ENCODE results near the gene CRHR2.

CRHR2 gene

GRCh38 chr7:30702200-30702599 is 19.9 kb upstream of the CRHR2 start:
- peak in 1 of 2 experiments; percentile 50 for DNase-seq (ENCODE audit: low read depth in 1 of 2, low spot score in 1 of 2)
- Histone ChIP-seq H3K4me3 (replicated peaks; ENCODE audit: insufficient read depth, low read length) (no peak overlapping the region), H3K27me3 (ENCODE audit: insufficient read depth, poor library complexity, severe bottlenecking) (peaks cover 2% of the 10 kb centered on the region), H3K27ac (replicated peaks) (no peak overlapping the region)
- TF ChIP-seq SPI1 (IDR thresholded peaks at IDR 0.05; ENCODE audit: borderline replicate concordance, low read depth) (peak; percentile 29; the same call in 1 of the 2 replicates), GABPA (IDR thresholded peaks at IDR 0.05; ENCODE audit: low read depth) (no peak), CTCF (IDR thresholded peaks at IDR 0.05; ENCODE audit: insufficient read depth, low read length) (peak; percentile 18), POLR2AphosphoS5 (IDR thresholded peaks at IDR 0.05; ENCODE audit: low read depth) (no peak)
- TF ChIP-seq, protein P1, sequence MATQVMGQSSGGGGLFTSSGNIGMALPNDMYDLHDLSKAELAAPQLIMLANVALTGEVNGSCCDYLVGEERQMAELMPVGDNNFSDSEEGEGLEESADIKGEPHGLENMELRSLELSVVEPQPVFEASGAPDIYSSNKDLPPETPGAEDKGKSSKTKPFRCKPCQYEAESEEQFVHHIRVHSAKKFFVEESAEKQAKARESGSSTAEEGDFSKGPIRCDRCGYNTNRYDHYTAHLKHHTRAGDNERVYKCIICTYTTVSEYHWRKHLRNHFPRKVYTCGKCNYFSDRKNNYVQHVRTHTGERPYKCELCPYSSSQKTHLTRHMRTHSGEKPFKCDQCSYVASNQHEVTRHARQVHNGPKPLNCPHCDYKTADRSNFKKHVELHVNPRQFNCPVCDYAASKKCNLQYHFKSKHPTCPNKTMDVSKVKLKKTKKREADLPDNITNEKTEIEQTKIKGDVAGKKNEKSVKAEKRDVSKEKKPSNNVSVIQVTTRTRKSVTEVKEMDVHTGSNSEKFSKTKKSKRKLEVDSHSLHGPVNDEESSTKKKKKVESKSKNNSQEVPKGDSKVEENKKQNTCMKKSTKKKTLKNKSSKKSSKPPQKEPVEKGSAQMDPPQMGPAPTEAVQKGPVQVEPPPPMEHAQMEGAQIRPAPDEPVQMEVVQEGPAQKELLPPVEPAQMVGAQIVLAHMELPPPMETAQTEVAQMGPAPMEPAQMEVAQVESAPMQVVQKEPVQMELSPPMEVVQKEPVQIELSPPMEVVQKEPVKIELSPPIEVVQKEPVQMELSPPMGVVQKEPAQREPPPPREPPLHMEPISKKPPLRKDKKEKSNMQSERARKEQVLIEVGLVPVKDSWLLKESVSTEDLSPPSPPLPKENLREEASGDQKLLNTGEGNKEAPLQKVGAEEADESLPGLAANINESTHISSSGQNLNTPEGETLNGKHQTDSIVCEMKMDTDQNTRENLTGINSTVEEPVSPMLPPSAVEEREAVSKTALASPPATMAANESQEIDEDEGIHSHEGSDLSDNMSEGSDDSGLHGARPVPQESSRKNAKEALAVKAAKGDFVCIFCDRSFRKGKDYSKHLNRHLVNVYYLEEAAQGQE (IDR thresholded peaks at IDR 0.05; ENCODE audit: insufficient replicate concordance, low read depth) = no peak

DNA sequence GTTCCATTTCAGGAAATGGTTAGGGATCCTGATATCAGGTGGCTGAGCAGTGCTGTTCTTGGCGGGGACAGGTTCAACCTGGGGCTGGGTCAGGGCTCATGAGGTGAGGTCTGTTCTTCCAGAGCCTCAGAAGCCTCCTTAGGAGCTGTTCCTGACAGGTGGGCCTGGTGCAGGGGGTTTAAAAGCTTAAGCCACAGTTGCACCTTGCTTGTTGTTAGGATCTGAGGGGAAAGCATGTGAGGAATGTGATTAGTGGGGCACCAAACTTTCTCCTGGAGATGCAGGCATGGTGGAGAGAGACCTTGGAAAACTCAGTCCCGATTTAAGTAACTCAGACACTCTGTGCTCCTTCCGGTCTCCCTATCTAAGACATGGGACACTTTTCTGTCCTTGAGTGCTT is 18.7 kb upstream of the CRHR2 start:
- TF ChIP-seq POLR2AphosphoS5 (IDR thresholded peaks at IDR 0.05; ENCODE audit: low read depth) = no peak
- no peak overlapping the region for H3K4me3 ChIP-seq (replicated peaks; ENCODE audit: insufficient read depth, low read length)
- peaks cover 2% of the 10 kb centered on the region for H3K27me3 ChIP-seq (ENCODE audit: insufficient read depth, poor library complexity, severe bottlenecking)
- no peak overlapping the region for H3K27ac ChIP-seq (replicated peaks)
- no peak for DNase-seq (ENCODE audit: low read depth in 1 of 2, low spot score in 1 of 2)

DNA sequence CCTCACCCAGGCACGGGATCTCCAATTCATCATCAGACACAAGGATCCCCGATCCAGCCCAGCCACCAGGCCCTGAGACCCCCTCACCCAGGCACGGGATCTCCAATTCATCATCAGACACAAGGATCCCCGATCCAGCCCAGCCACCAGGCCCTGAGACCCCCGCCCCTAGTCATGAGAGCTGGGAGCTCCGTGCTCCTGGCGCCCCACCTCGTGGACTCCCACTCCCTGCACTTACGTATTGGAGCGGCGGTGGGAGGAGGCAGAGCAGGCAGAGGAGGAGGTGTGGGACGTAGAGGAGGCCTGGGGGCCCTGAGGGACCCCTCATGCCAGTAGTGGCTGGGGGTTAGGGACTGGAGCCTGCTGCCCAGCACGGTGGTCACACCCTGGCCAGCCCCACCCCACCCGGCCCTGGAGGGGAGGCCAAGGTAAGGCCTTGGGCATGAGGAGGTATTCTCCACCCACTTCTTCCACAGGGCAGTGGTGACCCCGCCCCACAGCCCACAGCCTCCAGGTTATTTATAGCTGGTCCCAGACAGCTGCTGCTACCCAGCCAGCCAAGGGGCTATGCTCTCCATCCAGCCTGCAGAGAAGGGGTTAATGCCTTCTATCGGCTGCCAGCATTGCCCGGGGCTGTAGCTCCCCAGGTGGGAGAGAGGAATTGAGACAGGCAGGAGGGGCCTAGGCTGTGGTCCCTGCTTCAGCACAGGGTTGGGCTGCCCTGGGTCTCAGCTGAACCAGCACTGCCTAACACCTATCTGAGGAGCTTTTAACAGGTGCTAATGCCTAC is 17.6 kb upstream of the CRHR2 start:
- no peak overlapping the region for H3K27ac ChIP-seq (replicated peaks)
- no peak overlapping the region for H3K4me3 ChIP-seq (replicated peaks; ENCODE audit: insufficient read depth, low read length)
- no peak for TF ChIP-seq CTCF (IDR thresholded peaks at IDR 0.05; ENCODE audit: insufficient read depth, low read length)
- peaks cover 2% of the 10 kb centered on the region for H3K27me3 ChIP-seq (ENCODE audit: insufficient read depth, poor library complexity, severe bottlenecking)
- DNase-seq (ENCODE audit: low read depth in 1 of 2, low spot score in 1 of 2) = no peak

DNA sequence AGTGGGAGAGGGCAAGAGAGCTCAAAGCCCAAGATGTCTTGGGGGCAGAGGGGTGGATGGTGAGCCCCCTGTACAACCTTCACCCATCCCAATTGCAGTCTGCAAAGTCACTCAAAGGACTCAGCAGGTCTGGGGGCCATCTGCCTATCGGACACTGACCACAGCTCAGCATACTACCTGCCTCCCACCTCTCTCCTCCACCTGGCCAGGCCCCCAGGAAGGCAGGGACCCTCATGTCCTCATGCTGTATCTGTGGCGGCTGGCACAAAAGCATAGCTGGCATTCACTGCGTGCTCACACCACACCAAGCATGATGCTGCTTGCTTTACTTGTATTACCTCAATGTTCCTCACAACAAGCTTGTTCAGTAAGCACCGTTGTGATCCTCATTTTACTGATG is 16.2 kb upstream of the CRHR2 start:
- DNase-seq (ENCODE audit: low read depth in 1 of 2, low spot score in 1 of 2) = no peak
- H3K4me3 ChIP-seq (replicated peaks; ENCODE audit: insufficient read depth, low read length) = no peak overlapping the region
- H3K27ac ChIP-seq (replicated peaks) = no peak overlapping the region
- no peak for TF ChIP-seq GABPA (IDR thresholded peaks at IDR 0.05; ENCODE audit: low read depth)
- TF ChIP-seq POLR2AphosphoS5 (IDR thresholded peaks at IDR 0.05; ENCODE audit: low read depth) = no peak
- peaks cover 2% of the 10 kb centered on the region for H3K27me3 ChIP-seq (ENCODE audit: insufficient read depth, poor library complexity, severe bottlenecking)

DNA sequence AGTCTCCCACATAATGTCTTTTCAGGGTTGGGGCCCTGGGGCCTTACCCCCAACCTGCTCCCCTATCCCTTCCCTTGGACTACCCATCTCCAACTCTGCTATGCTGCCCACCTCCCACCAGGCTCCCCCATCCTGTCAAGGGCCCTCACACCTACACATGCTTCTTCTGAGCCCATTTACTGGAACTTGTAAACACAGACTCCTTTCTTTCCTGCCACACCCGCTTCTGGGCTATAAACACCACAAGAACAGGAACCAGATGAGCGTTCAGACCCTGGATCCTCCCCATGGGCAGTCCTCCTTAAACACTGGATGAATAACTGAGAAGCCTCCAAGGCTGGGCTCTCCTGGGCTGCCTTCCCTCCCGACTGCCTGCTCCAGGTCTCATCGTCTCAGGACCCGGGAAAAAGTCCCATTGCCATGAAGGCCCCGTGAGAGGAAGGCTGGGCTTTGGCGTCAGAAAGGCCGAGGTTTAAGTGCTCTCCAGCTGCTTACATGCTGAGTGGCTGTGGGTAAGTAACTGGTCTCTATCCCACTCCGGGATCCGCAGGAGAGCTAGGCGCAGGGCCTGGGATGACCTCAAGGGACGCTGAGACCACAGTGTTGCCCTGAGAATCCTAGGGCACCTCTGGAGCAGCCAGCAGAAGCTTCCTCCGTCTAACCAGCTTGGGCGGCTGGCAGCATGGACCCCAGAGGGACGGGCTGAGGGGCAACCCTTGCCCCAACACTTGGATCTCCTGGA is 15.6 kb upstream of the CRHR2 start:
- Histone ChIP-seq H3K27me3 (ENCODE audit: insufficient read depth, poor library complexity, severe bottlenecking) (peaks cover 2% of the 10 kb centered on the region), H3K27ac (replicated peaks) (no peak overlapping the region), H3K4me3 (replicated peaks; ENCODE audit: insufficient read depth, low read length) (no peak overlapping the region)
- no peak for TF ChIP-seq POLR2AphosphoS5 (IDR thresholded peaks at IDR 0.05; ENCODE audit: low read depth)
- TF ChIP-seq SPI1 (IDR thresholded peaks at IDR 0.05; ENCODE audit: borderline replicate concordance, low read depth) = no peak
- TF ChIP-seq GABPA (IDR thresholded peaks at IDR 0.05; ENCODE audit: low read depth) = no peak
- DNase-seq (ENCODE audit: low read depth in 1 of 2, low spot score in 1 of 2) = no peak

Data from HL-60 (cell line).